Mesodermal cell (in vitro differentiated cells): ENCODE results near the gene CTNNB1.

Experiments
- H3K27ac ChIP-seq: 2 replicates; pipeline ENCODE4 v1.7.0; 2013; ENCODE audit warnings: mild to moderate bottlenecking, low read depth, low read length, moderate library complexity; ENCODE audit not compliant: severe bottlenecking
- H3K36me3 ChIP-seq: 2 replicates; pipeline ENCODE4 v1.7.1; 2013; ENCODE audit warnings: mild to moderate bottlenecking, low read length, moderate library complexity; ENCODE audit not compliant: control insufficient read depth, insufficient read depth
- H3K4me1 ChIP-seq: one replicate; pipeline ENCODE4 v1.7.1; 2013; ENCODE audit warnings: mild to moderate bottlenecking, low read length; ENCODE audit not compliant: insufficient read depth, control insufficient read depth, poor library complexity, severe bottlenecking
- H3K4me3 ChIP-seq: 2 replicates; pipeline ENCODE4 v1.7.0; 2013; ENCODE audit warnings: low read length, control low read depth, mild to moderate bottlenecking; ENCODE audit not compliant: insufficient read depth, poor library complexity, severe bottlenecking; ENCODE audit errors: extremely low read depth
- H3K9me3 ChIP-seq: 2 replicates; pipeline ENCODE4 v1.7.1; 2013; ENCODE audit warnings: mild to moderate bottlenecking, low read length, moderate library complexity; ENCODE audit not compliant: control insufficient read depth
- WGBS, 2 experiments: methylation state at CpG; one replicate each; pipeline ENCODE4 v1.1.5; 2013; ENCODE audit warnings: missing lambda C conversion rate in 2 of 2; ENCODE audit not compliant: insufficient coverage in 2 of 2; 5-methylcytosine and 5-hydroxymethylcytosine counted together

CTNNB1 gene

GRCh38 chr3:41239587-41239986 lies 40.3 kb downstream of the CTNNB1 start:
- Histone ChIP-seq H3K4me1 (no peaks in the 10 kb centered on the region), H3K9me3 (no peaks in the 10 kb centered on the region), H3K27ac (no peak overlapping the region), H3K36me3 (peaks cover 94% of the 10 kb centered on the region), H3K4me3 (no peak overlapping the region)
- WGBS, 2 experiments = 56 to 79% methylated on average over 1 to 2 of the region's 2 CpGs

DNA sequence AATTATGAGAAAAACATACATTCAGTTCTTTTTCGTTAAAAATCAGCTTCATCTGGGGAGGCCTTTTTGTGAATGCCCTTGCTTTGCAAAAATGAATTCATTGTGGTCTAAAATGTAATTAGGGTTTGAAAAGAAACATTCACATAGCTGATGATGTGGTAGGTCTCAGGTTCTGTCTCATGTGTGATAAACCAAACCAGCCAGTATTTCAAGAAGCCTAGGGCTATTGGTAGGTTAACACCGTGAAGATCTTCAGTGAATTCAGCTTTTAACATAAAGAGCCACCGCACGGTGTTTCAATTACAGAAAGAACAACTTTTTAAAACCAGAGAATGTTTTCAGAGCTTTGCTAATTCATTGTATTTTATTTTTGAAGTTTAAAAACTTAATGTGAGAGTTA lies 41.9 kb downstream of the CTNNB1 start:
- H3K4me1 ChIP-seq = no peaks in the 10 kb centered on the region
- H3K4me3 ChIP-seq = no peak overlapping the region
- 100% methylated on average over 1 to 2 of the region's 4 CpGs for WGBS, 2 experiments
- H3K27ac ChIP-seq = no peak overlapping the region
- H3K9me3 ChIP-seq = no peaks in the 10 kb centered on the region
- peaks cover 93% of the 10 kb centered on the region for H3K36me3 ChIP-seq

DNA sequence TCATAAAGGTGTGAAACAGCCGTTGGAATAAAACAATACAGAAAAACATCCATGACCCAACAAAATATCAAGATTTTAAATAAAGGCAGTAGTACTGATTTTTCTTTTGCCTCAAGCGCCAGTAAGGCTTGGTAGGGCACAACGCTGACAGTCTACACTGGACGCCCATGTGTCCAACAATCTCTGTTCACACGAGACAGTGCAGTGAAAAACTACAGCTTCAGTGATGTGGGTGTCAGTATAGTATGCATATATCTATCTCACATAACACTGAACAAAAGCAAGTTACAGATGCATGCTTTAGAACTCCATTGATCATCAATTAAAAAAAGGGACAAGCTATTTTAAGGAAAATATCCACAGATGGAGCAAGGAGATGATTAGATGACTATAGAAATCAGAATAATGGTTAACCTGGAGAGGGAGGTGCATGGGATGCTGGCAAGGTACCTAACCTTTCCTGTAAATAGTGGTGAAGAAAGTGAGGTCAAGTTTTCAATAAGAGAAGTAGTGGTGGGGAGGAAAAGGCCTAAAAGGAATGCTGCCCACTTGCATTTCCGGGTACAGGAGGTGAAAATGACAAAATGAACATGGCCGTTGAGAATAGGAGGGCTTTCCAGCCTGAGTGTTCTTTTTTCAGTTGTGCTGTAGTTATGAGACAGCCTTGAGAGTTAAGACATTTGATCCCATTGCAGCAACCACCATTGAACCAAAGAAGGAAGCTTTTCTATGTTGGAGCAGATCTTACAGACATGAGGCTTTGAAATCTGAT lies 42.7 kb downstream of the CTNNB1 start:
- Histone ChIP-seq H3K36me3 (peaks cover 87% of the 10 kb centered on the region), H3K4me1 (no peaks in the 10 kb centered on the region), H3K27ac (no peak overlapping the region), H3K9me3 (no peaks in the 10 kb centered on the region), H3K4me3 (no peak overlapping the region)
- WGBS, 2 experiments = 85 to 93% methylated on average over 3 to 4 of the region's 7 CpGs

DNA sequence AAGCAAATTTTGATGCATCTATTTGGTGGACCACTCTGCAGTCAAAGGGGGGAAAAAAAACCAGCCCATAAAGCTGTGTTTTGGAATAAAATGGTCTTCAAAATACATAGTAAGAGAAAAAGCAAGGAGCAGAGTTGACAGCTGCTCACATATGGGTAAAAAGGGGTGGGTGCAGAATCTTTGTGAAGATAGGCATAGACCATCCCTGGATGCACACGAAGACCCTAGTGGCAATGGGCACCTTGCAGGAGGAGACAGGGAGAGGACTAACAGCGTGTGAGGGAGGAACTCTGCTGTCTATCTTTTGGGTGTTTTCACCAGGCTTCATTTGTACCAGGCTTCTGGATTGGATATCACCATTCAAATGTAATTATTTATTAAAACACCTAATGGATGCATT lies 43.9 kb downstream of the CTNNB1 start:
- no peak overlapping the region for H3K4me3 ChIP-seq
- peaks cover 75% of the 10 kb centered on the region for H3K36me3 ChIP-seq
- H3K27ac ChIP-seq = no peak overlapping the region
- no peaks in the 10 kb centered on the region for H3K9me3 ChIP-seq
- H3K4me1 ChIP-seq = peaks cover 2% of the 10 kb centered on the region
- WGBS, 2 experiments = 0 to 50% methylated on average over 1 to 2 of the region's 2 CpGs

DNA sequence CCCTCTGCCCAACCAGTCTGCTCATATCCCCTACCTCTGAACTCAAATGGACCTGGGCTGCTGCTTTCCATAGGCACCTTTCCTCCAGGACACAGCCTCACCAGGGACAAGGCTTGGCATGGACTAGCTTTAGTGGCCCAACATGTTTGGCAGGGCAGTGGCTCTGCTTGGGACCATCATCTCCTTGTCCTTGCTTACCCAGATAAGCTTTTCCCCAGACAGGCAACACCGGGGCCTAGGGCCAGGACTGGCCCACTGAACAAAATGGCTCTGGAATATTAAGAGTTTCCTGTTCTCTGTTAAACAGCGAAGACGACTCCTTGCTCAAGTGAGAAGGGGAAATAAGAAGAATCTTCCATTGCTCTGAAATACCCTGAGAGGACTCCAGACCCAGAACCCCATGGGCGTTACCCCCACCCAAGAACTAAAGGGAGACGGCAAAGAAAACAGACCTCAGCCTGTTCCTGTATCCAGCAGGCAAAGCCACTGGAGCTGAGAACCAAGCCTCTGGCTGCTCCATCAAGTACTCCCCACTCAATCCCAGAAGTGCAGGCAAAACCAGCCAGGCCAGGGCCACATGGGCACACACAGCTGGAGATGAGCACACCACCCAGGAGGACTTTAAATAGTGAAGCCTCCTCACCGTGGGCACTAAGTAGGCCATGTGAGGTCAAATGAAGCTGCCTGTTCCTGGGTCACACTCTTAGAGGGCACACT lies 45.5 kb downstream of the CTNNB1 start:
- peaks cover 59% of the 10 kb centered on the region for H3K36me3 ChIP-seq
- no peak overlapping the region for H3K4me3 ChIP-seq
- no peaks in the 10 kb centered on the region for H3K9me3 ChIP-seq
- 72 to 74% methylated on average over 5 to 6 of the region's 6 CpGs for WGBS, 2 experiments
- H3K4me1 ChIP-seq = peaks cover 7% of the 10 kb centered on the region
- no peak overlapping the region for H3K27ac ChIP-seq

- H3K36me3 ChIP-seq = peaks cover 38% of the 10 kb centered on the region
- H3K27ac ChIP-seq = no peak overlapping the region
- H3K9me3 ChIP-seq = no peaks in the 10 kb centered on the region
- 81 to 91% methylated on average over 11 of the region's 12 CpGs for WGBS, 2 experiments
- peaks cover 7% of the 10 kb centered on the region for H3K4me1 ChIP-seq
- no peak overlapping the region for H3K4me3 ChIP-seq
Measured at GRCh38 chr3:41247055-41248004, 48.0 kb downstream of the CTNNB1 start.

DNA sequence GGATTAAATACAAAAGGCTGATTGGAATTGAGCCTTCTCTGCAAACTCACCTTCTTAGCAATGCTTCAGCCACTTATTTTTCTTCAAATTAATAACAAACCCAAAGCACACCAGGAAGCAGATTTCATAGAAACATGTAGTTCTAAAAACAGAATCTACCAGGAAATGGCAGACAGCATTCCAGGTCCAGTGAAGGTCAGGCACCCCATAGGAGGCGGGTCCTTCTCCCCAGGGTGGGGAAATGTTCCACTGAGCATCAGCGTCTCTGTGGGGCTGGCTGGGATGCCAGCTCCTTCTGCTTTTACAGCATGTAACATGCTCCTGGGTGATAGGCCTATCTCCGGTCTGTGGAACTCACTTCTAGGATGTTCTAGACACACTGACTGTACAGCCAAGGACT lies 49.2 kb downstream of the CTNNB1 start:
- no peak overlapping the region for H3K27ac ChIP-seq
- peaks cover 26% of the 10 kb centered on the region for H3K36me3 ChIP-seq
- WGBS, 2 experiments = 88 to 100% methylated on average over 2 to 3 of the region's 3 CpGs
- H3K4me3 ChIP-seq = no peak overlapping the region
- peaks cover 7% of the 10 kb centered on the region for H3K4me1 ChIP-seq
- no peaks in the 10 kb centered on the region for H3K9me3 ChIP-seq

- H3K4me1 ChIP-seq = peaks cover 7% of the 10 kb centered on the region
- no peak overlapping the region for H3K4me3 ChIP-seq
- no peak overlapping the region for H3K27ac ChIP-seq
- H3K9me3 ChIP-seq = no peaks in the 10 kb centered on the region
- 94% methylated on average over 2 of the region's 3 CpGs; no CpG with 5 or more reads in 1 of the 2 experiments for WGBS, 2 experiments
- H3K36me3 ChIP-seq = peaks cover 18% of the 10 kb centered on the region
Measured at GRCh38 chr3:41249318-41249717, 50.0 kb downstream of the CTNNB1 start.

- Histone ChIP-seq H3K4me3 (no peak overlapping the region), H3K27ac (no peak overlapping the region), H3K9me3 (no peaks in the 10 kb centered on the region), H3K4me1 (peaks cover 7% of the 10 kb centered on the region), H3K36me3 (peaks cover 4% of the 10 kb centered on the region)
- 85% methylated on average over 2 of the region's 2 CpGs; no CpG with 5 or more reads in 1 of the 2 experiments for WGBS, 2 experiments
Measured at GRCh38 chr3:41250825-41251224, 51.5 kb downstream of the CTNNB1 start.

DNA sequence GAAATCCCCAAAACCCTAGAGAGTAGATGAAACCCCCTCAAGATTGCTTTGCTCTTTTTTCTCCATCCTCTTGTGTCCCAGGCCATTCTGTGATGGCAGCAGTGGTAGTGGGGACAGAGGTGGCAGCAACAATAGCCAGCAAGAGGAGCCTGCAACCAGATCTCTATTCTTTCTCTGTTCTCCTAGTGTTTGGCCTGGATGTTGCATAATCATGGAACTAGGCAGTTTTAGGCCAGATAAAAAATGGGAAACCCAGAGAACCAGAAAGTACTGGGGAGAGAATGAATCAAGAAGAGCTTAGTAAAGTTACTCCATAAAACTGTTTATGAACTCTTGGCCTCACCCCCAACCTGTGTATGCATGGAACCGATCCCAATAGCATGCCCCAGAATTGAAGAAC lies 52.3 kb downstream of the CTNNB1 start:
- H3K4me1 ChIP-seq = peaks cover 7% of the 10 kb centered on the region
- no peaks in the 10 kb centered on the region for H3K36me3 ChIP-seq
- H3K9me3 ChIP-seq = no peaks in the 10 kb centered on the region
- no peak overlapping the region for H3K27ac ChIP-seq
- no peak overlapping the region for H3K4me3 ChIP-seq
- WGBS, 2 experiments = 80% methylated on average over 1 of the region's 1 CpG; no CpG with 5 or more reads in 1 of the 2 experiments
